Mononuclear cell (primary cell): ENCODE data around the gene IL1B. TPM values are rescaled to one million over a fixed set of nuclear protein-coding genes. Genes with fewer than 3 reads are reported as not detected.

Experiments used
- H3K27me3 ChIP-seq: 2 replicates; pipeline ENCODE4 v1.6.0; 2011; ENCODE audit warnings: low read length, control low read depth; ENCODE audit not compliant: insufficient read depth
- H3K4me1 ChIP-seq: 2 replicates; pipeline ENCODE4 v1.5.1; 2011; ENCODE audit warnings: mild to moderate bottlenecking, low read length, control low read depth; ENCODE audit not compliant: insufficient read depth
- H3K4me3 ChIP-seq: 2 replicates; pipeline ENCODE4 v1.5.1; 2011; ENCODE audit warnings: mild to moderate bottlenecking, low read length, moderate library complexity
- H3K9me3 ChIP-seq: 2 replicates; pipeline ENCODE4 v1.5.1; 2011; ENCODE audit warnings: low read depth, mild to moderate bottlenecking, control low read depth, low read length
- total RNA-seq: library from RNA; depleted of rRNA; stranded (reverse); fragments of >200 nt; gene quantifications from one replicate; pipeline ENCODE4 v1.2.3, GENCODE V29; 2012

IL1B gene
- total RNA-seq, 1 donor, result 3,994 TPM

DNA sequence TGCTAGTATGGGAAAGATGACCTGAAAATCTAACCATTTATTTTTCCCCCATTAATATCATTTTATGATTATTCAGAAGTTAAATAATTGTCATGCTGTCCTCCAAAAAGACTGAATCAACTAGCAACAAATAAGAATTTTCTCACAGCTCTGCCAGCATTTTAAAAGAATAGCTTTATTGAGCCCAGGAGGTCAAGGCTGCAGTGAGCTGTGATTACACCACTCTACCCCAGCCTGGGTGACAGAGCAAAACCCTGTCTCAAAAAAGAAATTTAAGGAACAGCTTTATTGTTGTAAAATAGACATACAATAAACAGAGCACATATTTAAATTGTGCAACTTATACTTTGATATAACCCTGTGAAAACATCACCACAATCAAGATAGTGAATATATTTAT, 27.5 kb downstream of the IL1B start:
- H3K4me1 ChIP-seq, result peaks cover 16% of the 10 kb centered on the region
- no peak overlapping the region for H3K4me3 ChIP-seq
- H3K9me3 ChIP-seq, result no peaks in the 10 kb centered on the region
- no peaks in the 10 kb centered on the region for H3K27me3 ChIP-seq

DNA sequence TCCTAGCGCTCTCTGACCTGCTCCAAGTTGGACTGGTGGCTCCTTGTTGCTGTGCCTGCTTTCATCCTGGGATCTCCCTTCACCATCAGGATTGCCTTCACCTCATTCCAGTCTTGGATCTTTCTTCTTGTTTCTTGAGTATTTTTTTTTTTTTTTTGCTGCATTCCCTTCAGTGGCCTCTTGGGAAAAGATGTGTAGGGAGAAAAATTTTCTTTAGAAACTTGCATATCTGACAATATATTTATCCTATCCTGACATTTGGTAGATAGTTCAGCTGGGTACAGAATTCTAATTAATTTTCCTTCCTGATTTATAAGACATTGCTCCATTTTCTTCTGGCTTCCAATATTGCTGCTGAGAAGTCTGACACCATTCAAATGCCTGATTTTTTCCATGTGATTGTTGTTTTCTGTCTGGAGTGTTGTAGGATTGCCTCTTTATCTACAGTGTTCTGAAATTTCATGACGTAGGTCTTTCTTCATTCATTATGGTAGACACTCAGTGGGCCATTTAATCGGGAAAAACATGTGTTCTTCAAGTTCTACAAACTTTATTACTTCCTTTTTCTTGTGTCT, 29.3 kb downstream of the IL1B start:
- no peak overlapping the region for H3K4me3 ChIP-seq
- peaks cover 12% of the 10 kb centered on the region for H3K4me1 ChIP-seq
- no peaks in the 10 kb centered on the region for H3K27me3 ChIP-seq
- no peaks in the 10 kb centered on the region for H3K9me3 ChIP-seq

DNA sequence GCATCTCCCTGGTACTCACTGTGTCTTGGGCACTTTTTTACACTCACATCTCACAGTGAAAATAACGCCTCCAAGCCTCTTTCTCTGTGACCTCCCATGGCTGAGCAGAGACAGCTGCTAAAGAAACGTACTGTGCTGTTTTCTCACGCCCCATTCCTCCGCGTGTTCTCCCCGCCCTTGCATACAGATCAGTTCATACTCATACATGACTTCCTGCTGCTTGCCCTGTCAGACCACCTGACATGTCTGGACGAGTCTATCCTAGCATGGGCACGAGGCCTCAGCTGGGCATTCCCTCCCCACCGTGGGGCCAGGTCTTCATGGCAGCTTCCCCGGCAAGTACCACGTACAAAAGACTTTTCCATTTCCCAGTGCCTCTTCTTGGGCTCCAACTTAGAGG, 31.0 kb downstream of the IL1B start:
- Histone ChIP-seq H3K4me3 (no peak overlapping the region), H3K27me3 (no peaks in the 10 kb centered on the region), H3K4me1 (no peaks in the 10 kb centered on the region), H3K9me3 (no peaks in the 10 kb centered on the region)

- Histone ChIP-seq H3K4me3 (no peak overlapping the region), H3K9me3 (no peaks in the 10 kb centered on the region), H3K27me3 (no peaks in the 10 kb centered on the region), H3K4me1 (peaks cover 12% of the 10 kb centered on the region)
These were observed 32.7 kb downstream of the IL1B start for GRCh38 chr2:112803691-112804521.

DNA sequence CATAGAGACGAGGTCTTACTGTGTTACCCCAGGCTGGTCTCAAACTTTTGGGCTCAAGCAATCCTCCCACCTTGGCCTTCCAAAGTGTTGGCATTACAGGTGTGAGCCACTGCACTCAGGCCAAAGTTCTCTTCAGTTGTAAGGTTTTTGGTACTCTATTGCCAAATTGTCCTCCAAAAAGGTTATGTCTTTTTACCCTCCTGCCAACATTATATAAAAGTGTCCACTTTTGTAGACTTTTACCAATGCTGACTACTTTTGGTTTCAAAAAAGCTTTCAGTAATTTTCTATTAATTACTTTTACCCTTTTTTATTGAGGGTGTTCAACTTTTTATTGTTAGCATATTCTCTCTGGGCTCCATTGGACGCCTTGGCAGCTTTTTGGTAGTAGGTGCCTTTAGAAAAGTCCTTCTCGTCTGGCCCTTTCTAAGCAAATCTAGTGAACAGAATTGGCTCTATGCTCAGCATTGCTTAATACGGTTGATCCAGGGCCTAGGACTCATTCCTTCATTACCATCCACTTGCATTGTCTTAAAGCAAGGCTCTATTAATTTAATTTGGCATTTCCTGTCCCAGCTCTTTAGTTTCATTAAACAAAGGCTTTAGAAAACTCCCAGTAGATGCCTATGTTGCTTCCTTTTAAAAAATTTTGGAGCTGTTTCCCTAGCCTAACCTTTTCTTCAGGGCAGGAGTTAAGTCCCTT, 35.5 kb downstream of the IL1B start:
- Histone ChIP-seq H3K4me3 (no peak overlapping the region), H3K9me3 (no peaks in the 10 kb centered on the region), H3K4me1 (peaks cover 18% of the 10 kb centered on the region), H3K27me3 (no peaks in the 10 kb centered on the region)

- Histone ChIP-seq H3K27me3 (no peaks in the 10 kb centered on the region), H3K4me1 (peaks cover 35% of the 10 kb centered on the region), H3K9me3 (no peaks in the 10 kb centered on the region), H3K4me3 (no peak overlapping the region)
These were observed 37.3 kb downstream of the IL1B start for GRCh38 chr2:112798979-112799975.

DNA sequence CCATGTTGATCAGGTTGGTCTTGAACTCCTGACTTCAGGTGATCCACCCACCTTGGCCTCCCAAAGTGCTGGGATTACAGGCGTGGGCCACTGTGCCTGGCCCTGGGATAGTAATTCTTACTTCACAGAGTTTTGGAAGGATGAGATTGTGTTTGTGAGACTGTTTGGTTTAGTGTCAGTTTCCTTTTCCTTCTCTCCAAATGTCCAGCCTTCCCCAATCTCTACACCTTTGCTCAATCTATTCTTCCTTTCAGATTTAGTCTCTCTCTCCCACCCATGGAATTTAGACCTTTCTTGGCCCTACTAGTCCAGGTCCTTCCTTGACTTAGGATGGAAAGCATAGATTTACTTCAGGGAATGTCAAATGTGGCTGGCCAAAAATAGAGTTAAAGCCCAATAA, 40.1 kb downstream of the IL1B start:
- Histone ChIP-seq H3K4me1 (peaks cover 54% of the 10 kb centered on the region), H3K27me3 (no peaks in the 10 kb centered on the region)

GRCh38 chr2:112795774-112796173, 40.8 kb downstream of the IL1B start:
- Histone ChIP-seq H3K9me3 (no peaks in the 10 kb centered on the region), H3K27me3 (no peaks in the 10 kb centered on the region), H3K4me1 (peaks cover 54% of the 10 kb centered on the region)

More for the DNA sequence above, 40.1 kb downstream of the IL1B start:
- Histone ChIP-seq H3K9me3 (no peaks in the 10 kb centered on the region), H3K4me3 (no peak overlapping the region)

DNA sequence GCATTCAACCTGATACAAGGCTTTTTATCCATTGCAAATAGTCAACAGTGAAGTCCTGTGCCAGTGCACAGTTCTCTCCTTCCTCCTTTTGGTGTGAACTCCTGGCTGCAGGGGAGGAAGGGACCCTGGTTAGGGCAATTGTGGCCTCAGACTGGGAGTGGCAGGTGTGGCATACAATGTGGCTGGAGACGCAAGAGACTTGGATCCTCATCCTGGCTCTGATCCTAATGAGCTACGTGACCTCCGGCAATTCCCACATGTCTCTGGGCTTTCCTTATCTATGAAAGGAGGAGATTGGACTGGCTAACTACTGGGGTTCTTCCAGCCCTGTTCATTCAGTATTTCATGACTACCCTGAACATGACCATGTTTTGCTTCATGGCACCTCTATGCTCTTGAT, 41.7 kb downstream of the IL1B start:
- Histone ChIP-seq H3K9me3 (no peaks in the 10 kb centered on the region), H3K4me3 (no peak overlapping the region), H3K27me3 (no peaks in the 10 kb centered on the region), H3K4me1 (peaks cover 52% of the 10 kb centered on the region)

More at GRCh38 chr2:112795774-112796173, 40.8 kb downstream of the IL1B start:
- H3K4me3 ChIP-seq, result no peak overlapping the region

DNA sequence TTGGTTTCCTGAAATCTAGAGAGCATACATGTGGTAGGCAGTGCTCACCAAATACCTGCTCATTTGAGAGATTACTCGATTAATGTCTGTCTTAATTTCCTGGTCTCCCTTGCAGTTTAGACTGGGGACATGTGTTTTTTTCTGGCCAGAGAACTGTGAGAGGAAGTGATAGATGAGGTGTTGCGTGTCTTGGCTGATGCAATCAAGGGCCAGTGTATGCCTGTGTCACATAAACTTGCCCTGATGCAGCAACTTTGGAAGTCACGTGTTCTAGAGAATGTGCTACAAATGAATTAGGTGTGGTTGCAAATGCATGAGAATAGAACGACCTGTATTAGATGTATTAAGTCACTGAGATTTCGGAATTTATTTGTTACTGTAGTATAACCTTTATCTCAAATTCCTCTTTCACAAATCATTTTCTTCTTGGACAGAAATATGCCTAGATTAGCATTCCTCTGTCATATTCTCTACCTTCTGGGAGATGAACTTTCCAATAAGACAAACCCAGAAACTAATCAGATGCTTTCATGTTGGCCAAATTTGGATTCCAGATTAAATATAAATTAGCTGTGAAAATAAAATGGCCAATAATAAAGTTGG, 42.3 kb downstream of the IL1B start:
- Histone ChIP-seq H3K27me3 (no peaks in the 10 kb centered on the region), H3K9me3 (no peaks in the 10 kb centered on the region), H3K4me3 (no peak overlapping the region), H3K4me1 (peaks cover 46% of the 10 kb centered on the region)

DNA sequence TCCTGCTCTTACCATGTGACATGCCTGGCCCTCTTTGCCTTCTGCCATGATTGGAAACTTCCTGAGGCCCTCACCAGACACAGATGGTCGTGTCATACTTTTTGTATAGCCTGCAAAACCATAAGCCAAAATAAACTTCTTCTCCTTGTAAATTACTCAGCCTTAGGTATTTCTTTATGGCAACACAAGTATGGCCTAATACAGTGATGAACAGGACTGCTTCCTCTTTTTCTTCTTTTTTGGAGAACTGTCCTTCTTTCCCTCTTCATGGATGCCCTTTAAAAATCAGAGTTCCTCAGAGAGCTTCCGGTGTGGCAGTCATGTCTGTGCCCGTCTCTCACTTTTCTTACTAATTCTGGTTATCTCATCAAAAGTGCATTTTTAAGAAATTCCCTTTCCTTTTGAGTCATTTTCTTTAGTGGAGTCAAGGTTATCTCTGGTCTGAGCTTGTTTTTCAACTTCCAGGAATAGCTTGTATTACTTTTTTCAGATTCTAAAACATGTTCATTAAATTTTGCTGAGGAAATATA, 43.1 kb downstream of the IL1B start:
- Histone ChIP-seq H3K4me1 (peaks cover 42% of the 10 kb centered on the region), H3K27me3 (no peaks in the 10 kb centered on the region), H3K9me3 (no peaks in the 10 kb centered on the region), H3K4me3 (no peak overlapping the region)

GRCh38 chr2:112792419-112792818, 44.2 kb downstream of the IL1B start:
- Histone ChIP-seq H3K4me1 (peaks cover 52% of the 10 kb centered on the region), H3K27me3 (no peaks in the 10 kb centered on the region), H3K4me3 (no peak overlapping the region), H3K9me3 (no peaks in the 10 kb centered on the region)

DNA sequence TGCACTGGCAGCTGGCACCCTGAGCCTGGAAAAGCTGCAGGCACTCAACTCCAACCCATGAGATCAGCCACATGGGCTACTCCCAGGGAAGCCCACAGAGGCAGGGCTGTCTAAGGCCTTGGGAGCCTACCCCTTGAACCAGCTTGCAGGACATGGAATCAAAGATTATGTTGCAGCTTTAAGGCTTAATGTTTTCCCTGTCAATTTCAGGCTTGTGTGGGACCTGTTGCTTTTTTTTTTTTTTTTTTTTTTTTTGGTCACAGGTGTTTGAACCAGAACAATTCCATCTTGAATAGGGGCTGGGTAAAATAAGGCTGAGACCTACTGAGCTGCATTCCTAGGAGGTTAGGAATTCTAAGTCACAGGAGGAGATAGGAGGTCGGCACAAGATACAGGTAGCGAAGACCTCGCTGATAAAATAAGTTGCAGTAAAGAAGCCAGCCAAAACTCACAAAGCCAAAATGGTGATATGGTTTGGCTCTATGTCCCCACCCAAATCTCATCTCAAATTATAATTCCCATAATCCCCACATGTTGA, 44.8 kb downstream of the IL1B start:
- Histone ChIP-seq H3K9me3 (no peaks in the 10 kb centered on the region), H3K4me3 (no peak overlapping the region), H3K4me1 (peaks cover 58% of the 10 kb centered on the region), H3K27me3 (no peaks in the 10 kb centered on the region)

DNA sequence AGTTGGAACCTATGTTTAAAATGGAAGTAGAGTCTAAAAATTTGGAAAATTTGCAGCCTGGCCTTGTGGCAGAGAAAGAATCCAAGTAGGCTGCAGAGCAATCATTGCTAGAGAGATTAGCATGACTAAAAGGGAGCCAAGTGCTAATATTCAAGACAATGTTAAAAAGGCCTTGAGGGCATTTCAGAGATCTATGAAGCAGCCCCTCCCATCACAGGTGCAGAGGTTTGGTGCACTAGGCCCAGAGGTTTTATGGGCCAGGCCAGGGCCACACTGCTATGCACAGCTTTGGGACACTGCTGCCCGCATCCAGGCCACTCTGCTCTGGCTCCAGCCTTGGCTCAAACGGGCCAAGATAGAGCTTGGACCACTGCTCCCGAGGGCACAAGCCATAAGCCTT, 45.6 kb downstream of the IL1B start:
- Histone ChIP-seq H3K27me3 (no peaks in the 10 kb centered on the region), H3K9me3 (no peaks in the 10 kb centered on the region), H3K4me1 (peaks cover 57% of the 10 kb centered on the region), H3K4me3 (no peak overlapping the region)
